ENCODE measurements around the gene LAMB1. TPM values are rescaled to one million over a fixed set of nuclear protein-coding genes. Genes with fewer than 3 reads are reported as not detected.

Gene LAMB1
- polyA plus RNA-seq, 1 donor from 2014 or later = 7.6 TPM

DNA sequence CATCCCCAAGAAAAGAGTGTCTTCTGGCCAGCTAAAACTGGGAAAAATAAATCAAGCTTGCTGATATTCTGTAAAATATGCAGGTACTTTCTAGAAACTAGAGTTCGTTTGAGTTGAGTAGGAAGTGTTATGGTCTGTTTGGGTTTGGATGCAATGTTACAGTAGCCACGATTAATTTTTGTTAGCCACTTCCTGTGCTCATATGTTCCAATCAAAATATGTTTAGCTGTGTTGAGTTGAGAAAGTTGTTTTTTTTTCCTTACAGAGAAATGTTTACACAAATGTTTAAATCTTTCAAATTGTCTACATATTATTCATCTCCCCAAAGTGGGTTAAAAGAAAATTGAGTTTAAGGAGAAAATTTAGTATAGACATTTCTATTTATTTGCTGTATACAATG, 11.3 kb upstream of the LAMB1 start:
- H3K36me3 ChIP-seq (ENCODE audit: insufficient read depth, low read length) = no peaks in the 10 kb centered on the region
- no peaks in the 10 kb centered on the region for H3F3A ChIP-seq (ENCODE audit: insufficient read depth, low read length, poor library complexity, severe bottlenecking)
- TF ChIP-seq EP300 (conservative IDR thresholded peaks at IDR 0.05; ENCODE audit: poor library complexity, severe bottlenecking) (no peak), SMC3 (conservative IDR thresholded peaks at IDR 0.05; ENCODE audit: poor library complexity) (no peak), EZH2 (IDR thresholded peaks at IDR 0.05; ENCODE audit: borderline replicate concordance, insufficient read depth, low read length, poor library complexity, severe bottlenecking) (no peak), RAD21 (conservative IDR thresholded peaks at IDR 0.05) (no peak), MXI1 (conservative IDR thresholded peaks at IDR 0.05; ENCODE audit: poor library complexity, severe bottlenecking) (no peak), TAF1 (IDR thresholded peaks at IDR 0.05; ENCODE audit: low read depth) (no peak), POLR2AphosphoS5 (IDR thresholded peaks at IDR 0.05) (no peak)
- TF ChIP-seq, protein P1, sequence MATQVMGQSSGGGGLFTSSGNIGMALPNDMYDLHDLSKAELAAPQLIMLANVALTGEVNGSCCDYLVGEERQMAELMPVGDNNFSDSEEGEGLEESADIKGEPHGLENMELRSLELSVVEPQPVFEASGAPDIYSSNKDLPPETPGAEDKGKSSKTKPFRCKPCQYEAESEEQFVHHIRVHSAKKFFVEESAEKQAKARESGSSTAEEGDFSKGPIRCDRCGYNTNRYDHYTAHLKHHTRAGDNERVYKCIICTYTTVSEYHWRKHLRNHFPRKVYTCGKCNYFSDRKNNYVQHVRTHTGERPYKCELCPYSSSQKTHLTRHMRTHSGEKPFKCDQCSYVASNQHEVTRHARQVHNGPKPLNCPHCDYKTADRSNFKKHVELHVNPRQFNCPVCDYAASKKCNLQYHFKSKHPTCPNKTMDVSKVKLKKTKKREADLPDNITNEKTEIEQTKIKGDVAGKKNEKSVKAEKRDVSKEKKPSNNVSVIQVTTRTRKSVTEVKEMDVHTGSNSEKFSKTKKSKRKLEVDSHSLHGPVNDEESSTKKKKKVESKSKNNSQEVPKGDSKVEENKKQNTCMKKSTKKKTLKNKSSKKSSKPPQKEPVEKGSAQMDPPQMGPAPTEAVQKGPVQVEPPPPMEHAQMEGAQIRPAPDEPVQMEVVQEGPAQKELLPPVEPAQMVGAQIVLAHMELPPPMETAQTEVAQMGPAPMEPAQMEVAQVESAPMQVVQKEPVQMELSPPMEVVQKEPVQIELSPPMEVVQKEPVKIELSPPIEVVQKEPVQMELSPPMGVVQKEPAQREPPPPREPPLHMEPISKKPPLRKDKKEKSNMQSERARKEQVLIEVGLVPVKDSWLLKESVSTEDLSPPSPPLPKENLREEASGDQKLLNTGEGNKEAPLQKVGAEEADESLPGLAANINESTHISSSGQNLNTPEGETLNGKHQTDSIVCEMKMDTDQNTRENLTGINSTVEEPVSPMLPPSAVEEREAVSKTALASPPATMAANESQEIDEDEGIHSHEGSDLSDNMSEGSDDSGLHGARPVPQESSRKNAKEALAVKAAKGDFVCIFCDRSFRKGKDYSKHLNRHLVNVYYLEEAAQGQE (IDR thresholded peaks at IDR 0.05; ENCODE audit: borderline replicate concordance) = no peak
- TF ChIP-seq, protein P2, sequence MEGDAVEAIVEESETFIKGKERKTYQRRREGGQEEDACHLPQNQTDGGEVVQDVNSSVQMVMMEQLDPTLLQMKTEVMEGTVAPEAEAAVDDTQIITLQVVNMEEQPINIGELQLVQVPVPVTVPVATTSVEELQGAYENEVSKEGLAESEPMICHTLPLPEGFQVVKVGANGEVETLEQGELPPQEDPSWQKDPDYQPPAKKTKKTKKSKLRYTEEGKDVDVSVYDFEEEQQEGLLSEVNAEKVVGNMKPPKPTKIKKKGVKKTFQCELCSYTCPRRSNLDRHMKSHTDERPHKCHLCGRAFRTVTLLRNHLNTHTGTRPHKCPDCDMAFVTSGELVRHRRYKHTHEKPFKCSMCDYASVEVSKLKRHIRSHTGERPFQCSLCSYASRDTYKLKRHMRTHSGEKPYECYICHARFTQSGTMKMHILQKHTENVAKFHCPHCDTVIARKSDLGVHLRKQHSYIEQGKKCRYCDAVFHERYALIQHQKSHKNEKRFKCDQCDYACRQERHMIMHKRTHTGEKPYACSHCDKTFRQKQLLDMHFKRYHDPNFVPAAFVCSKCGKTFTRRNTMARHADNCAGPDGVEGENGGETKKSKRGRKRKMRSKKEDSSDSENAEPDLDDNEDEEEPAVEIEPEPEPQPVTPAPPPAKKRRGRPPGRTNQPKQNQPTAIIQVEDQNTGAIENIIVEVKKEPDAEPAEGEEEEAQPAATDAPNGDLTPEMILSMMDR (IDR thresholded peaks at IDR 0.05; ENCODE audit: poor library complexity, severe bottlenecking) = no peak
- H3K27me3 ChIP-seq (ENCODE audit: insufficient read depth, low read depth, low read length) = peaks cover 3% of the 10 kb centered on the region
- H4K20me1 ChIP-seq (ENCODE audit: insufficient read depth) = no peaks in the 10 kb centered on the region
- no peaks in the 10 kb centered on the region for H3K9me3 ChIP-seq (ENCODE audit: low read length)
- no peaks in the 10 kb centered on the region for H3K9me2 ChIP-seq (ENCODE audit: insufficient read depth, low read length)
- no peak overlapping the region for H3K9ac ChIP-seq (ENCODE audit: low read length)
- no peak overlapping the region for H2AFZ ChIP-seq (ENCODE audit: low read depth, low read length)
- no peaks in the 10 kb centered on the region for H3K79me2 ChIP-seq (replicated peaks; ENCODE audit: insufficient read depth, low read length)
- no peak overlapping the region for H3K4me3 ChIP-seq (ENCODE audit: low read length)
- H3K27ac ChIP-seq (ENCODE audit: low read length) = no peak overlapping the region
- H3K4me2 ChIP-seq (ENCODE audit: low read length) = no peak overlapping the region

DNA sequence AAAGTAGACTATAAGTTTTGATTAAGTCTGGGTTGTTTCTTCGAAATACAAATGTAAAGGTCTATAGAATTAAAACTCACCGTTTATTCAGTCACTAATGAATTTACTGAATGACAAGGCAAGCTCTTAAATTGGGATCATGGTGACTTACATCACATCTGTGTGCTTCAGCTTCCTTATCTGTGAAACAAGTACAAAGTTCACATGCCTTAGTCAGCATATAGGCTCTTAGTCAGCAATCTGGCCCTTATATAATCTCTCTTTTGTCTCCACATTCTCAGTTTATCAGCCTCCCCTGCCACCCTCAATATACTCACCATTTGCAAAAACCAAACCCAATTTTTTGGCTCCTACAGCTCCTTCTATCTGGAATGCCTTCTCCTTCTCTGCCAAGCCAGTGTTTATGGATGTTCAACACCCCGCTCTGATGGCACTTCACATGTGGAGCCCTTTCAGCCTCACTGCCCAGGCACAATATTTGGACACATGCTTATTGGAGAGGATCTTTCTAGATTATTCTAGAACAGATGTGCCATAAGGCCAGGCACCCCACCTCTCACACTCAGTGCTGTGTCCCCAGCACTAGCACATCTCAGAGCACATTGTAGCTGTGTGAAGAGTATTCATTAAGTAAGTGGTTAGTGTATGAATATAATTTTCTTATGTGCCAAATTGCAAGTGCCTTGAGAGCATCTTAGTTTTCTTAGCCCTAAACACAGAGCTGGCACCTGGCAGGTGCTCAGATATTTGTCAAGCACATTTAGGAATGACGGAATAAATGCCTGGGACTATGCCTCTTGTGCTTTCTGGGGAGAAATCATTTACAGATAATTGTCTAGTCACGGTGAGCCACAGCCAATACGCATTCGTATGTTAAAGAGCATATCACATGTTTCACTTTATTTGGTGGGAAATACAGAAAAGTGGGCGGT, 9.8 kb upstream of the LAMB1 start:
- TF ChIP-seq SMC3 (conservative IDR thresholded peaks at IDR 0.05; ENCODE audit: poor library complexity) = no peak
- TF ChIP-seq TAF1 (IDR thresholded peaks at IDR 0.05; ENCODE audit: low read depth) = no peak
- TF ChIP-seq POLR2AphosphoS5 (IDR thresholded peaks at IDR 0.05) = no peak
- TF ChIP-seq MXI1 (conservative IDR thresholded peaks at IDR 0.05; ENCODE audit: poor library complexity, severe bottlenecking) = no peak
- TF ChIP-seq, protein P1 (IDR thresholded peaks at IDR 0.05; ENCODE audit: borderline replicate concordance) = no peak
- TF ChIP-seq EP300 (conservative IDR thresholded peaks at IDR 0.05; ENCODE audit: poor library complexity, severe bottlenecking) = no peak
- no peak overlapping the region for H3K4me2 ChIP-seq (ENCODE audit: low read length)
- no peaks in the 10 kb centered on the region for H3K9me2 ChIP-seq (ENCODE audit: insufficient read depth, low read length)
- no peak overlapping the region for H3K4me3 ChIP-seq (ENCODE audit: low read length)
- H3K9ac ChIP-seq (ENCODE audit: low read length) = no peak overlapping the region
- no peak overlapping the region for H3K27ac ChIP-seq (ENCODE audit: low read length)
- H3K36me3 ChIP-seq (ENCODE audit: insufficient read depth, low read length) = no peaks in the 10 kb centered on the region
- H3K79me2 ChIP-seq (replicated peaks; ENCODE audit: insufficient read depth, low read length) = no peaks in the 10 kb centered on the region
- no peak overlapping the region for H2AFZ ChIP-seq (ENCODE audit: low read depth, low read length)
- H3K27me3 ChIP-seq (ENCODE audit: insufficient read depth, low read depth, low read length) = peaks cover 3% of the 10 kb centered on the region
- H4K20me1 ChIP-seq (ENCODE audit: insufficient read depth) = no peaks in the 10 kb centered on the region
- no peaks in the 10 kb centered on the region for H3F3A ChIP-seq (ENCODE audit: insufficient read depth, low read length, poor library complexity, severe bottlenecking)
- H3K9me3 ChIP-seq (ENCODE audit: low read length) = no peaks in the 10 kb centered on the region

Data from neural cell (in vitro differentiated cells).